ENCODE measurements around the gene RDH16.
"Not testable (repeated sequence)": the region's sequence is repeated elsewhere in the genome, so short reads cannot be mapped to it uniquely, and the experiment has no call there.

RDH16 gene

DNA sequence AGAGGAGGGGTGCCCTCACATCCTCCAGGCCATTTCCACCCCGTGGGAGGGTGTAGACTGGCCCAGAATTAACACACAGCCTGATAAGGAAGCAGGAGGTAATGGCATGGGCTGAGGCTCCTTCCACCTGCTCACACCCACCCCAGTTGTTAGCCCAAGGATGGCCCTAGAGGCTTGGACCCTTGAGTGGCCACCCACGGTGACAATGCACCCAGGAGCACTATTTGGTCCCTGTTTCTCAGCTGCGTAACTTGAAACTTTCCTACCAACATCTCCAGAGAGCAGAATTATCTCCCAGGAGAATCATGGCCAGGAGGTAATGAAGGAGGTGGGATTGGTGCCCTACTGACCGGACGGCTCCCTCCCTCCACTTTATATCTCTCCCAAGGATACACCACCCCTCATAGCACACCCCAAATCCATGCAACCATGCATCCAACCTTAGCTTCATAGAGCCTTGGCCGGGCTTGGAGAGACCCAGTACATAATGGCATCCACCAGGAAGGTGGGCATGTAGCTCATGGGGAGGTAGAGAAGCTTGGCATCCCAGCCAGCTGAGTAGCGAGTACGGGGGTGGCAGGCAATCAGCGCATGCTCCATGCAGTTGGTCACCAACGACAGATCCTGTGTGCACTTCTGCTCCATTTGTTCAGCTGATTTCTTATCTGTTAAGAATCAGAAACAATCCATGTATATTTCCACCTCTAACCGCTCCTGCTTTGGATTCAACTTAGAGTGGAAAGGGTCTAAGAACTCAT is 5.6 kb downstream of the RDH16 start:
- DNase-seq, result no peak

DNA sequence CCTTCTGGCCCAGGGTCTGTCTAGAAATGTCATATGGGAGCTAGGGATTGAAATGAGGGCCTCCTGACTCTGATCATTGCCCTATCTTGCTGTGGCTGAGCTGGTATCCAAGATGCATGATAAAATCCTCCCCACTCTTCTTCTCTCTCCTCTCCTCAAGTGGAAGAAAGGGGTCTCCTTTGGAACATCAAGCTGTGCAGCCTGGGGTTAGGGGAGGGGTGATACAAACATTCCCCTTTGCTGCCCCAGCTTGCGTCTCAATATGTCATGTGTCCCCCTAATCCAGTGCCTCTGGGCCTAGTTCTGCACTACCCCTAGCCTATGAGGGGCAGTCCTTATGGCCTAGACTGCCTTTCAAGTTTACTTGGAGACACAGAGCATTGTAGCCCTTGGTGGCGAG is 8.5 kb downstream of the RDH16 start:
- DNase-seq, result no peak

DNA sequence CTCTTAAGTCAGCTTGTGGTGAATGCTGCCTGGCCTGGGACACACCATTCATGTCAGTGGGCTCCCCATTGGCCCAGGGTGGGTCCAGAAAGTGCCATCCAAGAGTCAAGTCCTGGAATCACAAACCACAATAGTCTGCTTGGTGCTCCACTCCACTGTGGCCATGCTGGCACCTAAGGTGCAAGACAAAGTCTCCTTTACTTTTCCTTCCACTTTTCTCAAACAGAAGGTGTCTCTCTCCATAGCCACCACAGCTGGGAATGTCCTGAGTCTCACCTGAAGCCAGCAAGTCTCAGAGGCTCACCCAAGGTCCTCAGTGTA is 9.0 kb downstream of the RDH16 start:
- DNase-seq, result no peak

DNA sequence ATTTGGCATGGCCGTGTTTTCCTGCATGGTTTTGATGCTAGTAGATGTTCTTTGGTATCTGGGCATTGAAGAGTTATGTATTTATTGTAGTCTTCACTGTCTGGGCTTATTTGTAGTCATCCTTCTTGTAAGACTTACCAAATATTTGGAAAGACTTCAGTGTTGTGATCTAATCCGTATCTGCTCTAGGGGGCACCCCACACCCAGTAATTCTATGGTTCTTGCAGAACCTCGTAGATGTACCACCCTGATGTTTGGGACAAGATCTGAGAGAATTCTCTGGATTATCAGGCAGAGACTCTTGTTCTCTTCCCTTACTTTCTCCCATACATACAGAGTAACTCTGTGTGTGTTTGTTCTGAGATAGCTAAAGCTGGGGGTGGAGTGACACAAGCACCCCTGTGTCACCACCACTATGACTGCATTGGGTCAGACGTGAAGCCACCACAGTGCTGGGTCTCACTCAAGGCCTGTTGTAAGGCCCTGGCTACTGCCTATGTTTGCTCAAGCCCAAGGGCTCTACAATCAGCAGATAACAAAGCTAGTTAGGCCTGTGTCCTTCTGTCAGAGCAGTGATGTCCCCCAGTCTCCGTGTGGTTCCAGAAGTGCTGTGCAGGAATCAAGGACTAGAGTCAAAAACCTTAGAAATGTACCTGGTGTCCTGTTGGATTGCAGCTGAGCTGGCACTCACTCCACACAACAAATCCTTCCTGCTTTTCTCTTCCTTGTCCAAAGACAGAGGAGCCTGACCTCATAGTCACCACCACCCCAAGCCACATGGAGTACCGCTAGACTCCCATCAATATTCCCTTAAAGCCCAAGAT is 9.6 kb downstream of the RDH16 start:
- no peak for DNase-seq

DNA sequence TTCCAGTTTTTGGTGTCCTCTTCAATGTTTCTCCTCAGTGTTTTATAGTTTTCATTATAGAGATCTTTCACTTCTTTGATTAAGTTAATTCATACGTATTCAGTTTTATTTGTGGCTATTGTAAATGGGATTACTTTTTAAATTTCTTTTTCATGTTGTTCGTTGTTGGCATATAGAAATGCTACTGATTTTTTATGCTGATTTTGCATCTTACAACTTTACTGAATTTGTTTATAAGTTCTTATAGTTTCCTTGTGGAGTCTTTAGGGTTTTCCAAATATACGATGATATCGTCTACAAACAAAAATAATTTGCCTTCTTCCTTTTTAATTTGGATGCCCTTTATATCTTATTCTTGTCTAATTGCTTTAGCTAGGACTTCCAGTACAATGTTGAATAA is 13.5 kb downstream of the RDH16 start:
- no peak for DNase-seq

DNA sequence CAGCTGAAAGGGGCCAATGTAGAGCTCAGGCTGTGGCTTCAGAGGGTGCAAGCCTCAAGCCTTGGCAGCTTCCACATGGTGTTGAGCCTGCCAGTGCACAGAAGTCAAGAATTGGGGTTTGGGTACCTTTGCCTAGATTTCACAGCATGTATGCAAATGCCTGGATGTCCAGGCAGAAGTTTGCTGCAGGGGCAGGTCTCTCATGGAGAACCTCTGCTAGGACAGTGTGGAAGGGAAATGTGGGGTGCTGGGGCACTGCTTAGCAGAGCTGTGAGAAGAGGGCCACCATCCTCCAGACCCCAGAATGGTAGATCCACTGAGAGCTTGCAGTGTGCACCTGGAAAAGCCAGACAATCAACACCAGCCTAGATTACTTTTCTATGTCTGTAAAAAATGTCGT is 14.0 kb downstream of the RDH16 start:
- DNase-seq, result not testable (repeated sequence)

DNA sequence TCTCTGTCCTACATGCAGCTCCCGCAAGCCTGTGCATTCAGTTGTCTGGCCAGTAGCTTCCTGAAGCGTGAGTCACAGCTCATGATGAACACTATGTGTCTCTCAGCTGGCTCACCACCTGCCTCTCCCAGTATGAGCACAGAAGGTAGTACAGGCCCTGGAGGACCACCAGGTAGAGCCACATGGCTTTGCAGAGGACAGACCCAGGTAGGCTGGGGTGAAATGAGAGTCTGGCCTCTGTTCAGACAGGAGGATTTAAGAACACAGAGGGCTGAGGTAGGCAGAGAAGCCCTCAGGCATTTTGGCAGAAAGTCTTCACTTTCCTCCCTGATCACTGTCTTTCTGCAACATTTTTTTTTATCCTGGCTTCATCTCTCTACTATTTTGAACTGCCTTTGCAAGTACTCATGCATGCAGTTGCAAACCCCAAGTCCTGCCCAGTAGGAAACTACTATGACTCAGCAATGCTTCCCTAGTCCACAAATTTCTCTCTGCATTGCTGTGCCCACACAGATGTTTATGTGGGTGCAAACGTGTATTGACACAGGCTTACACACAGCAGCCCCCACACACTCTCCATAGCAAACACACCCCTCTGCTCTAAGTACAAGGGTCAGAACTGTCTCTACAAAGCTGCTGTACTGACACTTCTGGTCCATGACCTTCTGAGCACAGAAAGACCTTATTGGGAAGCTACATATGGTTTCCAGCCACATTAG is 15.9 kb downstream of the RDH16 start:
- no peak for DNase-seq

DNA sequence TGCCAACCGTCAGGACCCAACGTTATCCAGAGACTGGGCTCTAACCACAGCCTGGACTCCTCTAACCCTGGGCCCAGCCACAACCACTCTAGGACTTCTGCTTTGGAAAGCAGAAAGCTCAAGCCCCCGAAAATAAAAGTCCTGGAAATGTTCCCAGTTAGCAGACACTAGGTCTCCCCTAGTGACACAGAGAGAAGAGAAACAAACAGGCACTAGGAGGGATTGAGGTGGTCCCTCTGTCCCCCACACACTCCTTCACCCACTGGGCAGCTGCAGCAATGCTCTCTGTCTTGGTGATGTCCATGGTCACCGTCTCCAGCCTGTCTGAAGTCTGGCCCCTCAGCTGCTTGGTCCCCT is 16.5 kb downstream of the RDH16 start:
- not testable (repeated sequence) for DNase-seq

DNA sequence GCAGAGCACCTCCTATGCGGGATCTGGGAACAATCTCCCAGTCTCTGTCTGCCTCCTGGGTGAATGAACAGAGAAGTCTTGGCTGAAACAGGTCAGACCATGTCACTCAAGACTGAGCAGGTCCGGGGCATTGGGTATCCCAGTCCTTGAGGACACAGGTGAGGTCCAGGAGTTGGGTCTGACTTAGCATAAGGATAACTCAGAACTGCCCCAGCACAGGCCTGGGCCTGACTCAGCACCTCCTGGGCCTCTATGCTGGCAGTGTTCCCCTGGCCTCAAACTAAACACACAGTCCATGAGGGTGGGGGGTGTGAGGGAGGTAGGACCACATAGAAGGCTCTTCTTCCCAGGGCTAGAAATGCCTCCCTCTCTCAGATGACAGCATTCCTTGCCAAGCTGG is 21.7 kb downstream of the RDH16 start:
- no peak for DNase-seq

DNA sequence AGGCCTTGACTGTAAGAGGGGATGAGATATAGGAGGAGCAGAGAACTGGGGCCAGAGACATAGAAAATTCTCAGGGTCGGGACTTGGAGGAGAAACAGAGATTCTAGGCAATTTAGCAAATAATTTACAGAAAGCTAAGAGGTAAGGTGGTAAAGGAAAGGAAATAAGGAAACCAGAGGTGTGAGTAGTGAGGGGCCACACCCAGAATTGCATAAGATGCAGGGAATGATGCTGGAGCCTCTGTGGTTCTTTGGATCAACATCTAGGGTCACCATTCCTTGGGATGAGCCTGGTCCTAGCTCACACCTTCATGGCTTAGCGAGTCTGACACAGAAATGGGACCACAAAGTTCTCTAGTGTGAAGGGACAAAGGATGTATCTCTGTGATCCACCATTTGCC is 22.3 kb downstream of the RDH16 start:
- no peak for DNase-seq

DNA sequence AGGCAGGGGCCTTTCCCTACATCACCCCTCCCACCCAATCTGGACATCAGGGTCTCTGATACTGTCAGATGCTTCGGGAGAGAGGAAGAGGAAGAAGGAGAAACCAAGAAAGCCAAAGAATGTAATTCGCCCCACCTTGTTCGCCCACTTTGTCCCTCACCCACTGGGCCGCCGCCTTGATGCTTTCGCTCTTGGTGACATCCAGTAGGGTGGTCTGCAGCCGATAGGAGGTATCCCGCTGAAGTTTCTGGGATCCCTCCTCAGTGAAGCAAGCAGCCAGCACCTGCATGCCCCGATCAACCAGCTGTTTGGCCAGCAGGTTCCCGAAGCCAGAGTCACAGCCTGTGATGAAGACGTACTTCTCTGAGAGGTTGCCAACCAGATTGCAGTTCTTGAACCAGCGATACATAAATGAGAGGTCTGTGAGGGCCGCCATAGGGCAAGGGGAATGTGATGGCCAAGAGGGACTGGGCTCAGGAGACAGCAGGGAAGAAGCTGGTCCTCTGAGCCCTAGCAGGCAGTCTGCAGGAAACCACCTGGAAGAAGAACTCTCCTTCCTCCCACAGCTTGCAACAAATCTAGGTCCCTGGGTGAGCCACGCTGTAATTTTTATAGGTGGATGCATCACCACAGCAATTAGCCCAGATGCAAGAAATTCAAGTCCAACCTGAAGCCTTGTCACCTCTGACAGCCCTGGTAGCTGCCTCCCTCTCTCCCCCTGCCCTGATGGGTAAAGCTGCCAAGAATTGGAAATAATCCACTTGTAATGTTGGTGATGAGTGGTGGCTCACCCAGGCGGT is 23.4 kb downstream of the RDH16 start, which contains the start of gene SDR9C7:
Gene SDR9C7 (minus strand): TSS at position 583 of the 800 bp plus-strand sequence. CDS start 147 bp downstream, at position 436.
- DNase-seq, result no peak

DNA sequence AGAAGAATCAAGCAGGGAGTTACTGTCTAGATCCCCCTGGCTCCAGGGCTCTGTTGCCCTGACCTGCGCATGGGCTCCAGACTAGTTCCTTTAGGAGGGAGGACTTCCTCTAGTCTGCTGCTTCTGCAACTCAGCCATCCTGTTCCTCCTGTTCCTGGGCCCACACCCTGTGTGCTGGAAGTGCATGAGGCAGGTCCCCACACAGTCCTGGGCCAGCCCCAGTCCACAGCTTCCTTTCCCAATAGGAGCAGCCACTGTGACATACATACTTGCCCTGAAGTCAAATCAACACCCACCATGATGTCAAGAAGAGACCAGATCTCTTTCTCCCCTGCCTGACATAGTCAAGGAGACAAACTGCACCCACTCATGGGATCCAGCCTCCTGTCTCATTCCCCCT is 24.5 kb downstream of the RDH16 start:
- no peak for DNase-seq

DNA sequence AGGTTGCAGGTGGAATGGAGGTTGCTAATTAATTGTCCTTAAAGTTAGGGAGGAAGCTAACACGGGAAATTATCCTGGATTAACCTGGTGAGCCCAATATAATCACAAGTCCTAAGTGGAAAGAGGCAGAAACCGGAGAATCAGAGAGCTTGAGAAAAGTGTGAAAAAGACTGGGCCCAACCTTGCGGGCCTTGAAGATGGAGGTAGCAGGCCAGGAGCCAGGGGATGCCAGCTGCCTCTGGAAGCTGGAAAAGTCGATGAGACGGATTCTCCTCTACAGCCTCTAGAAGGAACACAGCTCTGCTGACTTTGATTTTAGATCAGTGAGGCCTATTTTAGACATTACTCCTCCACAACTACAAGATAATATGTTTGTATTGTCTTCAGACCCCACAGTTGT is 25.3 kb downstream of the RDH16 start:
- no peak for DNase-seq

DNA sequence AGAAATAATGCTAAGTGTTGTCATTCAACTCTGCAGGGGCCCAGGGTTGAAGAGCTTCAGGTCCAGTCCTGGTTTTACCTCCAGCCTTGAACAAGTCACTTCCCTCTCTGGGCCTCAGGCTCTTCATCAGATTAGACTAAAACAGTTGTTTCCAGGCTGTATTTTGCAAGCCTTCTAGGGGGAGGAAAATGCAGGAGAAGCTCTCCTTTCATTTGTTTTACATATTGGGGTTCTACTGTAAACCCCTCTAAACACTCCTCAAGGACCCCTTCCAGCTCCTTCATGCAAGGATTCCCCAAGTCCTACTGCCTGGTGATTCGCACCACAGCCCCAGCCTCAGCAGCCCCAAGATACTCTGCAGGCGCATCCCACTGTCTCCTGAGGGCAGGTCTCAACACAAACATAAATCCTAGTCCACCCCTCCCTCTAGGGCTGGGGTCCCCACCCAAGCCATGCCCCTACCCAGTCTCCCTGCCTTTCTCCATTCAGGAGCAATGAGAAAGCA is 25.9 kb downstream of the RDH16 start:
- DNase-seq, result no peak

DNA sequence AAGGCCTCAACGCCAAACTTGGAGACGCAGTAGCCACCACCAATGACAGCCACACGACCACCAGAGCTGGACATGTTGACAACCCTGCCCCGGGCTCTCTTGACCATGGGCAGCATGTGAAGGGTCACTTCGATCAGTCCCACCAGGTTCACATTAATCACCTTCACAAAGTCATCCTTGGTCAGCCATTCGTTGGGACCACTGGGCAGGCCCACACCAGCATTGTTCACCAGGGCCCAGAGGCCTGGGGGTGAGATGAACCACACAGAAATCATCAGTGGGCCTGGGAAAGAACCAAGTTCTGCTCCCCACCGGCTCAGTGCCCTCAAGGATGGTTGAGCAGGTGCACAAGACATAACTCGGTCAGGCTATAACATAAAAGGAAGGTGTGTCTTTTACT is 27.2 kb downstream of the RDH16 start:
- no peak for DNase-seq

DNA sequence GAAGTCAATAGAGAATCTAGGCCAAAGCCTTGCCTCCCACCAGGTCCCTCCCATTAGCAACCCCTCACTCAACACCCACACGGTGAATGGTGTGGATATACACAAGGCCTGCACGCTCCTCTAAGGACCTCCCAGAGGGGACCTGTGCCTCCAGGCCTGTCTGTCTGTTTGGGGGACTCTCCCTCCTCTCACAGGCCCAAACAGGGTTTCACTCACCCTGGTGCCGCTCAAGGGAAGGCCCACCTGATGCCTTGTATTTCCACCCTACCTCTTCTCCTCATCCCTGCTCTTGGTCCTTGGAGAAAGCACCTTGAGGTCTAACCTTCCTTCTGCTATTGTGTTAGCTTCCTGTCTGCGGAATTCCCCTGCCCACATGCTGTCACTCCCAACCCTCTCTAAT is 27.6 kb downstream of the RDH16 start:
- DNase-seq, result no peak

DNA sequence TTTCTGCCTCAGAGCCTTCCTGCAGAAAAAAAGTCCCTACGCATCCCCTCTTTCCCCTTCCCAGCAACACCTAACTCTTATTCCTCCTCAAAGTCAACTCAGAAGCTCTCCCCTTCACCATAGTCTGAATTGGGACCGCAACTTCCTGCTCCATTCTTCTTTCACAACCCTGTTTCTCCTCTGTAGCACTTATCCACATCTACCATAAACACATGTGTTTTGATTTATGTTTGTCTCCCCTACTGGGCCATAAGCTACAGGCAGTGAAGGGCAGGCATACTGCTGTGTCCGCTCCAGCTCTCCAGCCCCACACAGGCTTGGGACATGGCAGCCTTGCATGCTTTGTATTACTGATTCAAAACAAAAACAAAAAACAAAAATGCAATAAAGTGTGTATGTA is 29.1 kb downstream of the RDH16 start:
- DNase-seq, result no peak

DNA sequence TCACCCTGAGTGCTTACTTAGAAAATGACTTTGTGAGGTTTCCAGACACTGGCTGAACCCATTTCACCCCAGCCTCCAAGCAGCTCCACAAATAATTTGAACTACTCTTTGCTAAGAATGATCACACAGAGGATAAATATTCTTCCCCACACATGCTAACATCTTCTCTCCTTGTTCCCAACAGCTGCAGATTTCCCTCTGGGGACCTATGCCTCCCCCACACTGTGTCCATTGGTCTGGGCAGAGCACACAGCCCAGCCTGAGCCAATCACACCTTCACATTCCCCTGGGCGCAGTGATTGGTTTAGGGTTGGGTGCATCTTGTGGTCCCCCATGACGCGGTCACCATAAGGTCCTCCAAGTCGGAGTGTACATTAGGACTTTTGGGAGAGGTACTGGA is 30.1 kb downstream of the RDH16 start:
- DNase-seq, result no peak

DNA sequence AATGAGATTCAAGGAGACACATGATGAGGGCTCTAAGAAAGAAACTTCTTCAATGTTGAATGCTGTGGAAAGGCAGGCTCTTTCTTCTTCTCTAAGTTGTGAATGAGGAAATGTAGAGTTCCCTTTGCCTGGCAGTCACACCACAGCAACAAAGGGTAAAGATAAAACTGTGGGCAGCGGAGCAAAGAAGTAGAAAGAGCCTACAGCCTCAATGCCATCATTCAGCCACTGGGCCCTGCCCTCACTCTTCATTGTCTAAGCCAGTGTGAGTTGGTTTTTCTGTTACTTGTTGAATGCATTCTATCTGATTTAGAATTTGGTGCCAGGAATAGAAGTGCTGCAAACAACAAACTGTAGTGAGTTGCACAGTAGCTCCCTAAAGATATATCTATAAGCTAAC is 35.4 kb downstream of the RDH16 start:
- no peak for DNase-seq

DNA sequence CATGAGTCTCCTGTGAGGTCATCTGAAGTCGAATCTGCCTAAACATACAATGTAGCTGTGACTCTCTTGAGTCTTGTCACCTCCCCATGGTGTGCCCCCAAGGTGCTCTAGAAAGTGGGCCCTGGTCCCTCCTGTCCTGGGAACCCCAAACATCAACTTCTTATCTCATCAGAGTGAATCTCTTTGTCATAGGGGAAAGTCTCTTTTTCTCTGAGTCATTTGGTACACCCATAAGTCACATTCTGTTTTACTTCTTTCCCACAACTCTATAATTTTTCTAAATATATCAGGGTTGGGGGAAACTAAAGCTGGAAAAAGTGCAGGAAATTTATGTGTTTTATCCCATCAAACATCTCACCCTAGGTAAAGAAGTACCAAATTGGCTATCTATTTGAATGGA is 36.1 kb downstream of the RDH16 start:
- DNase-seq, result no peak

DNA sequence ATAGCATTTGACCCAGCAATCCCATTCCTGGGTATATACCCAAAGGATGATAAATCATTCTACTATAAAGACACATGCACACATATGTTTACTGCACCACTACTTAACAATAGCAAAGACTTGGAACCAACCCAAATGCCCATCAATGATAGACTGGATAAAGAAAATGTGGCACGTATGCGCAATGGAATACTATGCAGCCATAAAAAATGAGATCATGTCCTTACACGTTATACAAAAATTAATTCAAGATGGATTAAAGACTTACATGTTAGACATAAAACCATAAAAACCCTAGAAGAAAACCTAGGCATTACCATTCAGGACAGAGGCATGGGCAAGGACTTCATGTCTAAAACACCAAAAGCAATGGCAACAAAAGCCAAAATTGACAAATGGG is 39.3 kb downstream of the RDH16 start:
- not testable (repeated sequence) for DNase-seq

DNA sequence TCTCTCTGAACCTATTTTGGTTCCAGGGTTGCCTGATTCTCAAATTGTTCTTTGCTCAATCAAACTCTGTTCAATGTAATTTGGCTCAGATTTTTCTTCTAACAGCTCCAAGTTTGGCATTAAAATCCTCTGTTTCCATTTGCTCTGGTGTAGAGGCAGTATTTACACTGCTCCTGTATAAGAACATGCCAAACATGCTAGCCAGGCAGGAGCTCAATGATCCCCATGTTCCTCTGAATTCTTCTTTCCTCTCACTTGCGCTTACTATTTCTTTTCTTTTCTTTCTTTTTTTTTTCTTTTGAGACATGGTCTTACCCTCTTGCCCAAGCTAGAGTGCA is 40.4 kb downstream of the RDH16 start:
- no peak for DNase-seq

All from GOT3 (cell line).